ENCODE data around the gene C9orf72.

DNA sequence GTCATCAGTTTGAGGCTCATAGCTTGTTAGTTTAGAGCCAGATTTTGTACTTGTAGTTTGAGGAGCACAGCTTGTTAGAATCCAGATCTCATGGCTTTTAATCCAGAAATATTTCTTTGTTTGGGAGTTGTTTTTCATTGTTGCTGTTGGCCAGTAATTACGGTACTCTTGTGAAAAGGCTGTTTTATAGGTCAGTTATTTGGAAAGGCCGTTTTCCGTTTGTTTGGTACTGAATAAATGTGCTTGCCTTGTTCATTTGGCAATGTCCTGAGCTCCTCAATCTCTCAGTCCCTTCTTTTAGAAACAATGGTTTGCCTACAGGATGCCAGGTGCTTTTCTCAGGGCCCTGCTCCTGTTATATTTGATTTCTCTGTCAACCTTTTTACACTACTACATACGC, 39.1 kb downstream of the C9orf72 start:
- TF ChIP-seq FOXP2 (optimal IDR thresholded peaks at IDR 0.05; ENCODE audit: control extremely low read depth, extremely low read length, insufficient read depth) (no peak), EZH2 (IDR thresholded peaks at IDR 0.05) (no peak)

Data from SK-N-MC (cell line).